IPS-18a (cell line): ENCODE data around the gene GPATCH4.
A peak's percentile ranks its signal among the peaks of the same experiment; 100 is the strongest.
"Not testable (repeated sequence)": the region's sequence is repeated elsewhere in the genome, so short reads cannot be mapped to it uniquely, and the experiment has no call there.

Experiments
- H3K27ac ChIP-seq: one replicate; pipeline ENCODE4 v1.5.1; 2013; ENCODE audit warnings: low read length
- H3K27me3 ChIP-seq: one replicate; pipeline ENCODE4 v1.6.1; 2013; ENCODE audit warnings: mild to moderate bottlenecking, low read length; ENCODE audit not compliant: control insufficient read depth, insufficient read depth
- H3K36me3 ChIP-seq: one replicate; pipeline ENCODE4 v1.6.1; 2013; ENCODE audit warnings: low read depth, low read length; ENCODE audit not compliant: control insufficient read depth
- H3K4me1 ChIP-seq: one replicate; pipeline ENCODE4 v1.6.1; 2013; ENCODE audit warnings: low read depth, low read length; ENCODE audit not compliant: control insufficient read depth
- H3K4me3 ChIP-seq: one replicate; pipeline ENCODE4 v1.5.1; 2013; ENCODE audit warnings: low read length
- H3K9ac ChIP-seq: one replicate; pipeline ENCODE4 v1.6.1; 2013; ENCODE audit warnings: mild to moderate bottlenecking, low read length, moderate library complexity
- H3K9me3 ChIP-seq: one replicate; pipeline ENCODE4 v1.6.1; 2013; ENCODE audit warnings: low read depth, low read length; ENCODE audit not compliant: control insufficient read depth

Gene GPATCH4

GRCh38 chr1:156625436-156626078 is 24.3 kb upstream of the GPATCH4 start:
- Histone ChIP-seq H3K4me3 (peak overlapping the region; percentile 36), H3K27me3 (peaks cover 61% of the 10 kb centered on the region), H3K9ac (no peak overlapping the region), H3K27ac (no peak overlapping the region), H3K36me3 (no peaks in the 10 kb centered on the region), H3K4me1 (no peaks in the 10 kb centered on the region), H3K9me3 (no peaks in the 10 kb centered on the region)

DNA sequence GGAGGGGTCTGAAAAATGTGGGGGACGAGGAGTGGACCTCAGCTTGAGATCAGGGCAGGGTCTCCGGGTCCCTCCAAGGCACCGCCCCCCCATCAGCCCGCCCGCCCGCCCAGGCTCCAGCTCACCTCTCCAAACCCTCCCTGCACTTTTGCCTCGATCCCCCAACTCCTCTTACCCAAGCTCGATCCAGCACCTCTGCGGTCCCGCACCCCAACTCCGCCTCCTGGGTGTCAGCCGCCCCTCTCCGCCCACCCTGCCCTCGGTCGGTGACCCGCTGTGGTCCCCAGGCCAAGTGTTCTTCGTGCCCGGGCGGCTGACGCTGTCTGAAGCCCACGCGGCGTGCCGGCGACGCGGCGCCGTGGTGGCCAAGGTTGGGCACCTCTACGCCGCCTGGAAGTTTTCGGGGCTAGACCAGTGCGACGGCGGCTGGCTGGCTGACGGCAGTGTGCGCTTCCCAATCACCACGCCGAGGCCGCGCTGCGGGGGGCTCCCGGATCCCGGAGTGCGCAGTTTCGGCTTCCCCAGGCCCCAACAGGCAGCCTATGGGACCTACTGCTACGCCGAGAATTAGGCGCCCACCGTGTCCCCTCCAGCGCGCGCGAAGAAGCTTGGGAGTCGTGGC is 23.6 kb upstream of the GPATCH4 start:
- Histone ChIP-seq H3K27me3 (peaks cover 68% of the 10 kb centered on the region), H3K4me1 (no peaks in the 10 kb centered on the region), H3K9me3 (no peaks in the 10 kb centered on the region), H3K4me3 (peak overlapping the region; percentile 60), H3K27ac (no peak overlapping the region), H3K36me3 (no peaks in the 10 kb centered on the region), H3K9ac (no peak overlapping the region)

GRCh38 chr1:156623946-156624813 is 22.9 kb upstream of the GPATCH4 start:
- peaks cover under 1% of the 10 kb centered on the region for H3K4me1 ChIP-seq
- H3K27ac ChIP-seq = no peak overlapping the region
- no peak overlapping the region for H3K9ac ChIP-seq
- H3K27me3 ChIP-seq = peaks cover 73% of the 10 kb centered on the region
- no peaks in the 10 kb centered on the region for H3K36me3 ChIP-seq
- peak overlapping the region; percentile 60 for H3K4me3 ChIP-seq
- H3K9me3 ChIP-seq = no peaks in the 10 kb centered on the region

GRCh38 chr1:156622581-156623297 is 21.5 kb upstream of the GPATCH4 start:
- H3K4me1 ChIP-seq = peaks cover 6% of the 10 kb centered on the region
- no peak overlapping the region for H3K27ac ChIP-seq
- H3K9ac ChIP-seq = no peak overlapping the region
- H3K36me3 ChIP-seq = no peaks in the 10 kb centered on the region
- H3K9me3 ChIP-seq = no peaks in the 10 kb centered on the region
- no peak overlapping the region for H3K4me3 ChIP-seq
- peaks cover 73% of the 10 kb centered on the region for H3K27me3 ChIP-seq

- H3K27me3 ChIP-seq = peaks cover 51% of the 10 kb centered on the region
Observed at GRCh38 chr1:156619582-156619955, 18.3 kb upstream of the GPATCH4 start.

DNA sequence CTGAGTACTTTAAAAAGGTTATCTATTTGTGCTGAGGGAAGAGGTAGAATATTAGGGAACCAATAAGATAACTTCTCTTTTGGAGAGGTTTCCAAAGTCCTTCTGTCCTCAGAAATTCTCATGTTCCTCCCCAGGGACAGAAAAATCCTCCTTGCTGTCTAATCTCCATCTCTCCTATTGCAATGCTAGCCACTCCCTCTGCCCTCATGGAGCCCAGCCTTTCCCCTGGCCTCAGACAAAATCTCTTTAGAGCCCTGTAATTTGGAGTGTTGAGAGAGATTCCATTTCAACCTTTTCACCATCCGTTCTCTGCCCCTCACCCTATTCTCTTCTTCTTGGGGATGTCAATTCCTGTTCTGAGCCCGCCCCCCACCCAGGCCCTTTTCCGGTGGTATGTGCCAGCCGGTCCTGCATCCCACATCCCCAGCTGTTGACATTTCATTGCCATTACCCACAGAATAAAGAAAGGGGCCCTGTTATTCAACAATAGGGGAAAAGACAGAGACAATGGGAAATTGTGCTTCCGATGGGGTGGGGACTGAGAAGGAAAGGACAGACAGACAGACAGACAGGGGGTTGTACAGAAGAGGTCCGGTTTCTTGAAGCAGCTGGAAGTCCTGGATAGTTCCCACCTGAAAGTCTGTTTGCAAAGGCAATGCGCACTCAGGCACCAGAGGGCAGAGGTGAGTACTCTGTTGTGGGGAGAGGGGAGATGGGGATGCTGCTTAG is 17.7 kb upstream of the GPATCH4 start, which contains the start of gene HAPLN2:
Gene HAPLN2, plus strand, starts transcription at position 563 of the 729 bp plus-strand sequence. CDS start 4,076 bp downstream, outside the sequence.
- Histone ChIP-seq H3K27me3 (peaks cover 45% of the 10 kb centered on the region), H3K27ac (no peak within 1 kb of the TSS)

More at GRCh38 chr1:156619582-156619955, 18.3 kb upstream of the GPATCH4 start:
- no peaks in the 10 kb centered on the region for H3K36me3 ChIP-seq
- no peak overlapping the region for H3K9ac ChIP-seq
- H3K9me3 ChIP-seq = no peaks in the 10 kb centered on the region
- H3K4me3 ChIP-seq = no peak overlapping the region
- peaks cover 6% of the 10 kb centered on the region for H3K4me1 ChIP-seq
- no peak overlapping the region for H3K27ac ChIP-seq

GRCh38 chr1:156616463-156616862 is 15.2 kb upstream of the GPATCH4 start:
- no peaks in the 10 kb centered on the region for H3K9me3 ChIP-seq
- H3K27ac ChIP-seq = no peak overlapping the region
- H3K4me3 ChIP-seq = no peak overlapping the region
- no peaks in the 10 kb centered on the region for H3K36me3 ChIP-seq
- peaks cover 21% of the 10 kb centered on the region for H3K27me3 ChIP-seq
- H3K9ac ChIP-seq = no peak overlapping the region
- peaks cover 6% of the 10 kb centered on the region for H3K4me1 ChIP-seq

More for the DNA sequence above, 17.7 kb upstream of the GPATCH4 start, which contains the start of gene HAPLN2:
- no peaks in the 10 kb centered on the region for H3K36me3 ChIP-seq
- no peak within 1 kb of the TSS for H3K9ac ChIP-seq
- H3K4me3 ChIP-seq = no peak within 1 kb of the TSS
- H3K4me1 ChIP-seq = peaks cover 6% of the 10 kb centered on the region
- H3K9me3 ChIP-seq = no peaks in the 10 kb centered on the region

DNA sequence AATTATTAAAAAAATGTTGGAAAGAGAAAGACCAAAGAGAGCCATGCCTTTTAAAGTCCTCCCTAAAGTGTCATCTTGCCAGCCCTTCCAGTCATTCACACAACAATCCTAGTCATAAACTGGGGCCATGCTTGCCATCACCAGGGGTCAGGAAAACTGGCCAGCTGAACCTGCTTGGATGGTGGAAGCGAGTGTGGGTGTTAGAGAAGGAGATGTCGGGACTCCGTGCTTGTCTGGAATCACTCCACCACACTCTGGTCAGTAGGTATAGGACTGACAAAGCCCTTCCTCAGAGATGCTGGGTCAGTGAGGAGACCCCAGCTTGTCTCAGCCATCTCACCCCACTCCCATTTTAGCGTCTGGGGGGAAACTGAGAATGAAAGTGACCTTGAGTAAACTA is 14.7 kb upstream of the GPATCH4 start:
- H3K27ac ChIP-seq = no peak overlapping the region
- H3K4me3 ChIP-seq = no peak overlapping the region
- peaks cover 6% of the 10 kb centered on the region for H3K4me1 ChIP-seq
- no peaks in the 10 kb centered on the region for H3K9me3 ChIP-seq
- H3K27me3 ChIP-seq = peaks cover 16% of the 10 kb centered on the region
- no peak overlapping the region for H3K9ac ChIP-seq
- no peaks in the 10 kb centered on the region for H3K36me3 ChIP-seq

GRCh38 chr1:156612666-156613065 is 11.4 kb upstream of the GPATCH4 start:
- Histone ChIP-seq H3K9ac (no peak overlapping the region), H3K27ac (no peak overlapping the region), H3K36me3 (no peaks in the 10 kb centered on the region), H3K9me3 (no peaks in the 10 kb centered on the region), H3K4me1 (no peaks in the 10 kb centered on the region), H3K4me3 (no peak overlapping the region), H3K27me3 (no peaks in the 10 kb centered on the region)

GRCh38 chr1:156610072-156610471 is 8.8 kb upstream of the GPATCH4 start:
- H3K9me3 ChIP-seq, H3K27me3 ChIP-seq, H3K4me3 ChIP-seq, H3K4me1 ChIP-seq, H3K9ac ChIP-seq, H3K27ac ChIP-seq, H3K36me3 ChIP-seq: not testable (repeated sequence)
